IPS-18a (cell line): ENCODE results near the gene ZBTB21.

Experiments
- H3K27ac ChIP-seq: one replicate; pipeline ENCODE4 v1.5.1; 2013; ENCODE audit warnings: low read length
- H3K27me3 ChIP-seq: one replicate; pipeline ENCODE4 v1.6.1; 2013; ENCODE audit warnings: mild to moderate bottlenecking, low read length; ENCODE audit not compliant: control insufficient read depth, insufficient read depth
- H3K36me3 ChIP-seq: one replicate; pipeline ENCODE4 v1.6.1; 2013; ENCODE audit warnings: low read depth, low read length; ENCODE audit not compliant: control insufficient read depth
- H3K4me1 ChIP-seq: one replicate; pipeline ENCODE4 v1.6.1; 2013; ENCODE audit warnings: low read depth, low read length; ENCODE audit not compliant: control insufficient read depth
- H3K4me3 ChIP-seq: one replicate; pipeline ENCODE4 v1.5.1; 2013; ENCODE audit warnings: low read length
- H3K9ac ChIP-seq: one replicate; pipeline ENCODE4 v1.6.1; 2013; ENCODE audit warnings: mild to moderate bottlenecking, low read length, moderate library complexity
- H3K9me3 ChIP-seq: one replicate; pipeline ENCODE4 v1.6.1; 2013; ENCODE audit warnings: low read depth, low read length; ENCODE audit not compliant: control insufficient read depth

The ZBTB21 gene

GRCh38 chr21:42048870-42049577 is 38.9 kb upstream of the ZBTB21 start:
- Histone ChIP-seq H3K27me3 (no peaks in the 10 kb centered on the region), H3K9ac (no peak overlapping the region), H3K4me1 (no peaks in the 10 kb centered on the region), H3K27ac (no peak overlapping the region), H3K4me3 (no peak overlapping the region), H3K9me3 (no peaks in the 10 kb centered on the region), H3K36me3 (no peaks in the 10 kb centered on the region)

GRCh38 chr21:42047821-42048613 is 37.9 kb upstream of the ZBTB21 start:
- Histone ChIP-seq H3K4me1 (no peaks in the 10 kb centered on the region), H3K27ac (no peak overlapping the region), H3K9me3 (no peaks in the 10 kb centered on the region), H3K4me3 (no peak overlapping the region), H3K27me3 (no peaks in the 10 kb centered on the region), H3K36me3 (no peaks in the 10 kb centered on the region), H3K9ac (no peak overlapping the region)

- Histone ChIP-seq H3K4me1 (no peaks in the 10 kb centered on the region), H3K4me3 (no peak overlapping the region), H3K27ac (no peak overlapping the region), H3K9ac (no peak overlapping the region), H3K36me3 (no peaks in the 10 kb centered on the region), H3K27me3 (no peaks in the 10 kb centered on the region), H3K9me3 (no peaks in the 10 kb centered on the region)
Observed at GRCh38 chr21:42044871-42045495, 34.8 kb upstream of the ZBTB21 start.

GRCh38 chr21:42043961-42044360 is 33.8 kb upstream of the ZBTB21 start:
- H3K9ac ChIP-seq: no peak overlapping the region
- H3K27me3 ChIP-seq: no peaks in the 10 kb centered on the region
- no peaks in the 10 kb centered on the region for H3K9me3 ChIP-seq
- no peaks in the 10 kb centered on the region for H3K4me1 ChIP-seq
- H3K36me3 ChIP-seq: no peaks in the 10 kb centered on the region
- H3K27ac ChIP-seq: no peak overlapping the region
- H3K4me3 ChIP-seq: no peak overlapping the region

- Histone ChIP-seq H3K4me3 (no peak overlapping the region), H3K9ac (no peak overlapping the region), H3K36me3 (no peaks in the 10 kb centered on the region), H3K4me1 (no peaks in the 10 kb centered on the region), H3K27ac (no peak overlapping the region), H3K27me3 (no peaks in the 10 kb centered on the region), H3K9me3 (no peaks in the 10 kb centered on the region)
Observed at GRCh38 chr21:42043201-42043895, 33.2 kb upstream of the ZBTB21 start.

- Histone ChIP-seq H3K27me3 (no peaks in the 10 kb centered on the region), H3K4me3 (no peak overlapping the region), H3K36me3 (no peaks in the 10 kb centered on the region), H3K9me3 (no peaks in the 10 kb centered on the region), H3K4me1 (no peaks in the 10 kb centered on the region), H3K9ac (no peak overlapping the region), H3K27ac (no peak overlapping the region)
Observed at GRCh38 chr21:42042651-42043050, 32.5 kb upstream of the ZBTB21 start.

- no peaks in the 10 kb centered on the region for H3K27me3 ChIP-seq
Observed at GRCh38 chr21:42041711-42042110, 31.6 kb upstream of the ZBTB21 start.

GRCh38 chr21:42041246-42041645 is 31.1 kb upstream of the ZBTB21 start:
- H3K27me3 ChIP-seq: no peaks in the 10 kb centered on the region
- H3K4me3 ChIP-seq: no peak overlapping the region
- no peak overlapping the region for H3K9ac ChIP-seq
- H3K9me3 ChIP-seq: no peaks in the 10 kb centered on the region
- no peak overlapping the region for H3K27ac ChIP-seq
- no peaks in the 10 kb centered on the region for H3K4me1 ChIP-seq
- H3K36me3 ChIP-seq: no peaks in the 10 kb centered on the region

More at GRCh38 chr21:42041711-42042110, 31.6 kb upstream of the ZBTB21 start:
- no peak overlapping the region for H3K4me3 ChIP-seq
- H3K36me3 ChIP-seq: no peaks in the 10 kb centered on the region
- no peak overlapping the region for H3K27ac ChIP-seq
- H3K4me1 ChIP-seq: no peaks in the 10 kb centered on the region
- H3K9me3 ChIP-seq: no peaks in the 10 kb centered on the region
- H3K9ac ChIP-seq: no peak overlapping the region

- Histone ChIP-seq H3K36me3 (no peaks in the 10 kb centered on the region), H3K27me3 (no peaks in the 10 kb centered on the region), H3K4me1 (no peaks in the 10 kb centered on the region), H3K9ac (no peak overlapping the region), H3K9me3 (no peaks in the 10 kb centered on the region), H3K27ac (no peak overlapping the region), H3K4me3 (no peak overlapping the region)
Observed at GRCh38 chr21:42040411-42041180, 30.4 kb upstream of the ZBTB21 start.

GRCh38 chr21:42039911-42040351 is 29.8 kb upstream of the ZBTB21 start:
- H3K4me1 ChIP-seq: no peaks in the 10 kb centered on the region
- H3K36me3 ChIP-seq: no peaks in the 10 kb centered on the region
- H3K9me3 ChIP-seq: no peaks in the 10 kb centered on the region
- no peak overlapping the region for H3K27ac ChIP-seq
- no peak overlapping the region for H3K9ac ChIP-seq
- no peaks in the 10 kb centered on the region for H3K27me3 ChIP-seq
- no peak overlapping the region for H3K4me3 ChIP-seq

- no peaks in the 10 kb centered on the region for H3K4me1 ChIP-seq
- H3K9me3 ChIP-seq: no peaks in the 10 kb centered on the region
- H3K4me3 ChIP-seq: no peak overlapping the region
- H3K27ac ChIP-seq: no peak overlapping the region
- H3K27me3 ChIP-seq: no peaks in the 10 kb centered on the region
- H3K36me3 ChIP-seq: no peaks in the 10 kb centered on the region
- H3K9ac ChIP-seq: no peak overlapping the region
Observed at GRCh38 chr21:42039470-42039901, 29.3 kb upstream of the ZBTB21 start.
